ENCODE measurements around the gene DCXR. TPM values are rescaled to one million over a fixed set of nuclear protein-coding genes. Genes with fewer than 3 reads are reported as not detected.
A peak's percentile ranks its signal among the peaks of the same experiment; 100 is the strongest.

The DCXR gene
- 29.3 and 101 TPM in 2 replicates for total RNA-seq (ENCODE audit: low replicate concordance)

DNA sequence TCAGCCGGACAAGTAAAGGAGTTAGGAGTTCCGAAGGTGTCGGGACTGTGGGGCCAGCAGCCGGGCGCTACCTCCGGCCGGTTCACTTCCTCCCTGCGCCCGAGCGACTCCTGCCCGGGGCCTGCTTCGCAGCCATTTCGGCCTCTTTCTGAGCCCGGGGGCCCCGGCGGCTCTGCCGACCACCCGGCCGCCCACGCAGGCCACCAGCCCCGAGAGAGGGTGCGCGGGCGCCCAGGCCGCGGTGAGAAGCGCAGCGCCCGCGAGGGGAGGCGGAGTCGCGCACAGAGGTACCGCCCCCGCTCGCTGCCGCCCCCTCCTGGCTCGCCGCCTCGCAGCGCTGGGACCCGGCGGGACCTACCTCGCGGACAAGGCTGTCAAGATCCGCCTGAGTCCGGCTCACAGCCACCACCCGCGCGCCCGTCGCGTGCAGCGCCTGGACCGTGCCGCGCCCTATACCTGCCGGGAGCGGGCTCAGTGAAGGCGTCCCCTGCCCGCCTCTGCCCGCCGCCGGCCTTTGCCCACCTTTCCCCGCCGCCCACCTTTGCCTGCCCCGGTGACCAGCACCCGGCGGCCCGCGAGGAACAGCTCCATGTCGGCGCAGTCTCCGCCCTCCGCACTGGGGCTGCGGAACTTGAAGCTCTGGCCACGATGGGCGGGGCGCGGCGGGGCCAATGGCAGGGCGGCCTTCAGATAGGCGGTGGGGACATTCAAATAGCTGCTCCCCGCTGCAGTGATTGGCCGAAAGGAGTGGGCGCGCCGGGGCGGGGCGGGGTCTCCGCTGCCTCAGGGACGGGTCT is at the start of gene DCXR:
TSS of gene DCXR (minus strand) at position 606 of the 797 bp plus-strand sequence. CDS start at position 591, 15 bp downstream.
- H3K4me3 ChIP-seq (ENCODE audit: low read depth, low read length) = peak within 1 kb of the TSS; percentile 79
- TF ChIP-seq, protein P1, sequence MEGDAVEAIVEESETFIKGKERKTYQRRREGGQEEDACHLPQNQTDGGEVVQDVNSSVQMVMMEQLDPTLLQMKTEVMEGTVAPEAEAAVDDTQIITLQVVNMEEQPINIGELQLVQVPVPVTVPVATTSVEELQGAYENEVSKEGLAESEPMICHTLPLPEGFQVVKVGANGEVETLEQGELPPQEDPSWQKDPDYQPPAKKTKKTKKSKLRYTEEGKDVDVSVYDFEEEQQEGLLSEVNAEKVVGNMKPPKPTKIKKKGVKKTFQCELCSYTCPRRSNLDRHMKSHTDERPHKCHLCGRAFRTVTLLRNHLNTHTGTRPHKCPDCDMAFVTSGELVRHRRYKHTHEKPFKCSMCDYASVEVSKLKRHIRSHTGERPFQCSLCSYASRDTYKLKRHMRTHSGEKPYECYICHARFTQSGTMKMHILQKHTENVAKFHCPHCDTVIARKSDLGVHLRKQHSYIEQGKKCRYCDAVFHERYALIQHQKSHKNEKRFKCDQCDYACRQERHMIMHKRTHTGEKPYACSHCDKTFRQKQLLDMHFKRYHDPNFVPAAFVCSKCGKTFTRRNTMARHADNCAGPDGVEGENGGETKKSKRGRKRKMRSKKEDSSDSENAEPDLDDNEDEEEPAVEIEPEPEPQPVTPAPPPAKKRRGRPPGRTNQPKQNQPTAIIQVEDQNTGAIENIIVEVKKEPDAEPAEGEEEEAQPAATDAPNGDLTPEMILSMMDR (IDR thresholded peaks at IDR 0.05; ENCODE audit: insufficient read depth, low read length) = peak; percentile 50
- peak; percentile 92 for DNase-seq (ENCODE audit: low read depth)

DNA sequence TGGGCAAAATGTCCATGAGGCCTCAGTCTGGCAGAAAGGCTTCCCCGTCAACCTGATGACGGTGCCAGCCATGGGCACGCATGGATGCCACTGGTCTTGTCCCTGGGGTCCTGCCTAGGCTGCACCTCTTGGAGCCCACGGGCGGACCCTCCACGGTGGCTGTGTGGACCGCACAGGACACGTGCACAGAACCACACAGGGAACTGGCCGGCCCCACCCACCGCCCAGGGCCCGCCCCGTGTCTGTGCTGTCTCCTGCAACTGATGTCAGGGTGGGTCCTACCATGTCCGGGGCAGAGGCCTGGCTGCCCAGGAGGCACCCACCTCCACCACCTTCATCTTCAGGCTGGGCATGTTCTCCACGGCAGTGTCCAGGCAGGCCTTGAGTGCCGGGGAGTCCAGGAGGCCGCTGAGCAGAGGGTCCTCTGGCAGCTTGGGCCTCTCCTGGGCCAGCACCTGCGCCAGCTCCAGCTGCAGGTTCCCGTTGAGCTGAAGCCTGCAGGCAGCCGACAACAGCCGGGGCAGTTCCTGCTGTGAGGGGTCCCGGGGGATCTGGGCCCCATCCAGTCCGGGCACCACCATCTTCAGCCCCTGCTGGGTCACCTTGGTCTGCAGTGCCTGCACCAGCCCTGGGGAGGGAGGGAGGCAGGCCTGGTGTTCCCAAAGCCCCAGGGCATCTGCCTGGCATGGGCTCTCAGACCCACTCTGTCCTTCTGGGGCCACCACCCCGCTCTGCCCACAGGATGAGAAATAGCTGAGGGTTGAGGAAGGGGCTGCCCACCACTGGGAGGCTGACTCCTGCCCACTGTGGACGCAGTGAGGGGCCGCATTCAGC is 48.7 kb upstream of the DCXR start:
- no peak for DNase-seq (ENCODE audit: low read depth)
- TF ChIP-seq, protein P1 (IDR thresholded peaks at IDR 0.05; ENCODE audit: insufficient read depth, low read length) = no peak
- no peak overlapping the region for H3K4me3 ChIP-seq (ENCODE audit: low read depth, low read length)

DNA sequence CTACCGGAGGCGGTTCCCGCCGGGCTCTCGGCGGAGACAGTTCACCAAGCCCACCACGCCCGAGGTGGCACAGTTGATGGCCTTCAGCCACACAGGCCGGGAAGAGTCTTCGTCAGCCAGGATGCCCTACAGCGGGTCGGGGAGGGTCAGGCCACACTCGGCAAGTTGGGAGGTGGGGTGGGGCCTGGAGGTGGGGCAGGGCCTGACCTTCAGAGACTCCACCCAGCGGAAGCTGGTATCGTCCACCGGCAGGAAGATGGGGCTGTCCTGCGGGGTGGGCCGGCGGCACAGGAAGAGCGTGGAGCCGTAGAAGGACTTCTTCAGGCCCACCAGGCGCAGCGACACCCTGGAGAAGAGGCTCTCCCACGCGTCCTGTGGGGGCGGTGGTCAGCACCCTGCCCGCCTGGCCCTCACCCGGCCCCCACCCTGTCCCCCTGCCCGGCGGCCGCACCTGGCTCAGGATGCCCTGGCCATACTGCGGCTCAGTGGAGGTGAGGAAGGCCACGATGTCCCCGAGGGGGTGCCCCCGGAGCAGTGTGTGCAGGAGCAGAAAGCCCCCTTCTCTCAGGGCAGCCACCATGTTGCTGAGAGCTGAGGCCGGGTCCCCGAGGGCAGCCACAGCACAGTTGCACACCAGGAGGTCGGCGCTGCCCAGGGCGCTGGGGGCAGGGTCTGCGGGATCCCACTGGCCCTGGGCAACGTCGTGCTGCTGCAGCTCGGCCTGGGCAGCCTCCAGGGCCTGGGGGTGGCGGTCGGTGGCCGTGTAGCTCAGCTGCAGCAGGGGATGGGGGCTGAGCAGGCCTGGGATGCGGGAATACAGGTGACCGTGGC is 47.7 kb upstream of the DCXR start:
- DNase-seq (ENCODE audit: low read depth) = no peak
- TF ChIP-seq, protein P1 (IDR thresholded peaks at IDR 0.05; ENCODE audit: insufficient read depth, low read length) = no peak
- no peak overlapping the region for H3K4me3 ChIP-seq (ENCODE audit: low read depth, low read length)

DNA sequence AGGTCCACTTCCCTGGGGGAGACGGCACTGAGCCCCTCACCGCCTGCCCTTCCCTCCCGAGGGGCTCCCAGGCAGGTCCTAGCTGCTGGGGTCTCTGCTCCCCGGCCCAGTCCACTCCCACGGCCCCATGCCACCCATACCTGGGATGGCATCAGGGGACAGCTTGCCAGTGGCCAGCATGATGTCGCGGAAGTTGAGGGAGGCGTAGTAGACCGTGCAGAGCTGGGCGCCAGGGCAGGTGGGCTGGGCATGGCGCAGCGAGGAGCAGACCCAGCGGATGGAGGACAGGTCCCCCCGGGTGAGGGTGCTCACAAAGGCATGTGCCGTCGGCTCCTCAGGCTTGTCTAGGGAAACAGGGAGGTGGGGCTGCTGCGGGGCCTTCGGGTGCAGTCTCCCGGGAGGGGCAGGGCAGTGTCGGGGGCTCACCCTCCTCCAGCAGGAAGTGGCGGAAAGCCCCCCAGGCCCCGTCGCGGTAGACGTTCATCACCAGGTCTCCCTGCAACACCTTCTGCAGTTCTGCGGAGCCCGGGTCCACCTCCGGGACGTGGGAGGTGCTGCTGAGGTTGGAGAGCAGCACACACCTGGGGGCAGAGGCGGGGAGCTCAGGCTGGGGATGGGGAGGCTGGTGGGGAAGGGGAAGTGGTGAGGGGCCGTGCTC is 47.0 kb upstream of the DCXR start:
- TF ChIP-seq, protein P1 (IDR thresholded peaks at IDR 0.05; ENCODE audit: insufficient read depth, low read length) = no peak
- H3K4me3 ChIP-seq (ENCODE audit: low read depth, low read length) = no peak overlapping the region
- no peak for DNase-seq (ENCODE audit: low read depth)

DNA sequence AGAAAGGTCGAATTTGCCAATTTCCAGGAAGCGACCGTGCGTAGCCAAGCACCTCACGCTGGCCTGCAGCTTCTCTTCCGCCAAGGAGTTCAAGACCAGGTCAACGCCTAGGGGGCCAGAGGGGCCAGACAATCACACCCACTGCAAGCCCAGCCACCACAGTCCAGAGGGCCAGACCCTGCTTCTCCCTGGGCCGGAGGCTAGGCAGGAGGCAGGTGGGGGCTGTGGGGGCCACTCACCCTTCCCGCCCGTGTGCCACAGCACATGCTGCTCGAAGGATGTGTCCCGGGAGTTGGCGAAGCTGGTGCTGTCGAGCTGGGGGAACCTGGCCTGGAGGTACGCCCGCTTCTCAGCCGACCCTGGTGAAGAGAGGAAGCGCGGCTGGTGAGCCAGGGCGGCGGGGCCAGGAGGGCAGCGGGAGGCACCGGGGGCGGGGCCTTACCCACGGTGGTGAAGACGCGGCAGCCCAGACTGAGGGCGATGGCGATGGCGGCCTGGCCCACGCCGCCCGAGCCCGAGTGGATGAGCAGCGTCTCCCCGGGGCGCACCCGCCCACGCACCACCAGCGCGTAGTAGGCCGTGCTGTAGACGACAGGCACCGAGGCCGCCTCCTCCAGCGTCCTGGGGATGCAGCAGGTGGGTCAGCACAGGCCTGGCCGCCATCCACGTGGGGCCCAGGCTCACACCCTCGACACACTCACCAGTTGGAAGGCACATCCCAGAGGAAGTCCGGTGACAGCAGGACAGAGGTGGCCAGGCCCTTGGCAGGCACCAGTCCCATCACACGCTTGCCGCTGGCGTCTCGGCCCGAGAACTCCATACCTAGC is 46.2 kb upstream of the DCXR start:
- no peak for DNase-seq (ENCODE audit: low read depth)
- H3K4me3 ChIP-seq (ENCODE audit: low read depth, low read length) = no peak overlapping the region
- TF ChIP-seq, protein P1 (IDR thresholded peaks at IDR 0.05; ENCODE audit: insufficient read depth, low read length) = no peak
